ENCODE results near the gene COG3.

- no peak for TF ChIP-seq CTCF (IDR thresholded peaks at IDR 0.05; ENCODE audit: poor library complexity, severe bottlenecking)
- no peak for TF ChIP-seq EZH2 (IDR thresholded peaks at IDR 0.05; ENCODE audit: borderline replicate concordance, insufficient read depth, low read length, poor library complexity, severe bottlenecking)
- no peak for TF ChIP-seq EP300 (conservative IDR thresholded peaks at IDR 0.05; ENCODE audit: poor library complexity, severe bottlenecking)
- TF ChIP-seq TAF1 (IDR thresholded peaks at IDR 0.05; ENCODE audit: low read depth) = no peak
- TF ChIP-seq RAD21 (conservative IDR thresholded peaks at IDR 0.05) = no peak
- TF ChIP-seq SMC3 (conservative IDR thresholded peaks at IDR 0.05; ENCODE audit: poor library complexity) = no peak
- no peak for TF ChIP-seq REST (IDR thresholded peaks at IDR 0.05; ENCODE audit: borderline replicate concordance)
Measured at GRCh38 chr13:45540195-45540594, 75.5 kb downstream of the COG3 start.

Data from neural cell (in vitro differentiated cells).